K562 (cell line): Measurements from ENCODE around the gene SOX8.

Source experiments
- ATF1 ChIP-seq, 2 experiments: fragments of 450-650 bp in 1 of 2; IDR thresholded peaks; 2 replicates each; pipeline ENCODE4 v1.6.1; 2016; ENCODE audit warnings: missing compliant biosample characterization in 1 of 2, missing genetic modification characterization in 1 of 2
- CREBBP ChIP-seq: IDR thresholded peaks from one replicate; pipeline ENCODE4 v1.6.1; 2012; ENCODE audit warnings: low read depth, mild to moderate bottlenecking, control low read depth, inconsistent platforms, low read length
- CTCF ChIP-seq, 3 experiments: IDR thresholded peaks in 2 of 3; conservative IDR thresholded peaks in 1 of 3; 2 replicates each; pipeline ENCODE4 v1.5.1; 2011 to 2012; ENCODE audit warnings: low read length in 3 of 3, mild to moderate bottlenecking in 3 of 3, control low read depth in 2 of 3, improper control_type of control experiment in 1 of 3, inconsistent platforms in 1 of 3, low read depth in 1 of 3, mixed read lengths in 1 of 3, moderate library complexity in 1 of 3; ENCODE audit not compliant: insufficient read depth in 2 of 3
- E2F5 ChIP-seq: sonication (generic); formaldehyde crosslinking; IDR thresholded peaks from 2 replicates; pipeline ENCODE4 v1.8.0; 2022; ENCODE audit warnings: mild to moderate bottlenecking, missing genetic modification reagents
- ELK1 ChIP-seq: sonication (generic); formaldehyde crosslinking; IDR thresholded peaks from 2 replicates; pipeline ENCODE4 v1.8.1; 2022; ENCODE audit warnings: missing genetic modification reagents
- ETV6 ChIP-seq, 3 experiments: fragments of 150-350 bp in 1 of 3; sonication (generic) in 1 of 3; formaldehyde crosslinking in 1 of 3; IDR thresholded peaks; 2 replicates each; pipeline versions ENCODE4 v1.6.1 to v1.8.0; 2014 to 2022; ENCODE audit warnings: borderline replicate concordance in 2 of 3, low read depth in 2 of 3, antibody characterized with exemption in 1 of 3, low read length in 1 of 3, mild to moderate bottlenecking in 1 of 3, missing genetic modification reagents in 1 of 3
- HNRNPLL ChIP-seq: fragments of 200-400 bp; formaldehyde crosslinking; IDR thresholded peaks from 2 replicates; pipeline ENCODE4 v1.6.1; 2017; ENCODE audit warnings: low read length, low read depth, mild to moderate bottlenecking; ENCODE audit not compliant: poor library complexity, severe bottlenecking
- POLR2A ChIP-seq: fragments of 450-650 bp; conservative IDR thresholded peaks from 2 replicates; pipeline ENCODE4 v1.6.1; 2016
- RFX5 ChIP-seq: IDR thresholded peaks from 2 replicates; pipeline ENCODE4 v1.6.1; 2011; ENCODE audit warnings: low read depth, mild to moderate bottlenecking, improper control_type of control experiment, low read length
- SAP30 ChIP-seq: fragments of 200-600 bp; sonication (generic); IDR thresholded peaks from 2 replicates; pipeline ENCODE4 v1.6.1; 2012; ENCODE audit warnings: borderline replicate concordance, low read depth, mild to moderate bottlenecking, moderate library complexity, low read length, control low read depth, inconsistent platforms; ENCODE audit not compliant: insufficient read depth, poor library complexity, severe bottlenecking
- ZC3H11A ChIP-seq: IDR thresholded peaks from 2 replicates; pipeline ENCODE4 v1.6.1; 2012; ENCODE audit warnings: low read depth, low read length, improper control_type of control experiment
- ZNF354B ChIP-seq: fragments of 250-450 bp; sonication (Bioruptor Pico); IDR thresholded peaks from 2 replicates; pipeline ENCODE4 v1.4.0; 2020
- ZNF639 ChIP-seq, 2 experiments: fragments of 200-800 bp in 1 of 2; sonication (Bioruptor generic) in 1 of 2; sonication (generic) in 1 of 2; formaldehyde crosslinking in 1 of 2; IDR thresholded peaks in 1 of 2; conservative IDR thresholded peaks in 1 of 2; 2 replicates each; pipeline versions ENCODE4 v1.5.0 to v1.6.1; 2016 to 2020; ENCODE audit warnings: missing compliant biosample characterization in 1 of 2, missing genetic modification characterization in 1 of 2, missing genetic modification reagents in 1 of 2

GRCh38 chr16:1027501-1027815, 45.9 kb downstream of the SOX8 start:
- TF ChIP-seq E2F5 (CRISPR knock-in tag) (no peak), ZNF639 (CRISPR knock-in tag; conservative IDR thresholded peaks at IDR 0.05 in 1 of 2, IDR thresholded peaks at IDR 0.05 in 1 of 2) (no peak), ATF1 (CRISPR knock-in tag; IDR thresholded peaks at IDR 0.05) (no peak), ATF1 (tag; IDR thresholded peaks at IDR 0.05) (no peak), CTCF (IDR thresholded peaks at IDR 0.05 in 2 of 3, conservative IDR thresholded peaks at IDR 0.05 in 1 of 3; ENCODE audit: insufficient read depth in 2 of 3, low read depth in 1 of 3, low read length in 3 of 3) (no peak), ZNF354B (CRISPR knock-in tag) (no peak), ELK1 (CRISPR knock-in tag) (no peak), RFX5 (no peak), HNRNPLL (no peak), POLR2A (no peak), CREBBP (no peak), SAP30 (no peak), ZC3H11A (no peak), ETV6 (IDR thresholded peaks at IDR 0.05; ENCODE audit: borderline replicate concordance in 1 of 2, low read depth in 2 of 2, low read length in 1 of 2) (no peak), ETV6 (CRISPR knock-in tag; IDR thresholded peaks at IDR 0.05; ENCODE audit: borderline replicate concordance) (no peak)
